ENCODE data around the gene ZMYND8.

ZMYND8 gene

DNA sequence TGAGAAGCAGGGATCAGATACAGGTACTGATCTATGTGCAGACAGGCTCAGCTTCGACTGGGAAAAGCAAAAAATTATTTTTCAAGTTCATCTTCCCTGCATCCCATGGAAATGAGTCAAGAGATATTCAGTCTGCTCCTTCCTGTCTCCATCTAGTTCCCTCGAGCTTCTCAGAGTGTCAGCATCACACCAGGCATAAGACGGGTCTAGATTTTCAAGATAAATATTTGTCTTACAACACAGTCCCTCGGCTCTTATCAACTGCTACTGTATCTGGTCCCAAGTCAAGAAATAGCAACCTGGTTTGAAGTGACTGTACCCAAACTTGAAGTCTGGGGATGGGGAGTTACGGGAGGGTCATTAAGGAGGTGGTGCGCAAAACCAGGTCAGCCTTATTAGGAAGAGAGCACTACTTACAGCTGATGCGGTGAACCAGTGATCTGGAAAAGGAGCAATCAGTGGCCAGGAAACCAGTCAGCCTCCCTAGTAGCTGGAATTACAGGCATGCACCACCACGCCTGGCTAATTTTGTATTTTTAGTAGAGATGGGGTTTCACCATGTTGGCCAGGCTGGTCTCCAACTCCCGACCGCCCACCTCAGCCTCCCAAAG is 29.7 kb downstream of the ZMYND8 start:
- H3K9ac ChIP-seq (ENCODE audit: low read length) = no peak overlapping the region
- H3K27ac ChIP-seq (ENCODE audit: low read depth, low read length) = no peak overlapping the region
- H3K36me3 ChIP-seq (ENCODE audit: control insufficient read depth, insufficient read depth, low read length) = peaks cover 10% of the 10 kb centered on the region; the same call in 1 of the 2 replicates
- no peaks in the 10 kb centered on the region for H3K9me3 ChIP-seq (ENCODE audit: control insufficient read depth, insufficient read depth, low read depth, low read length)
- no peaks in the 10 kb centered on the region for H3K27me3 ChIP-seq (ENCODE audit: control insufficient read depth, insufficient read depth, low read length)
- peaks cover 52% of the 10 kb centered on the region for H3K4me1 ChIP-seq (ENCODE audit: control insufficient read depth, insufficient read depth, low read length)
- no peak overlapping the region for H3K4me3 ChIP-seq (ENCODE audit: low read depth, low read length)

DNA sequence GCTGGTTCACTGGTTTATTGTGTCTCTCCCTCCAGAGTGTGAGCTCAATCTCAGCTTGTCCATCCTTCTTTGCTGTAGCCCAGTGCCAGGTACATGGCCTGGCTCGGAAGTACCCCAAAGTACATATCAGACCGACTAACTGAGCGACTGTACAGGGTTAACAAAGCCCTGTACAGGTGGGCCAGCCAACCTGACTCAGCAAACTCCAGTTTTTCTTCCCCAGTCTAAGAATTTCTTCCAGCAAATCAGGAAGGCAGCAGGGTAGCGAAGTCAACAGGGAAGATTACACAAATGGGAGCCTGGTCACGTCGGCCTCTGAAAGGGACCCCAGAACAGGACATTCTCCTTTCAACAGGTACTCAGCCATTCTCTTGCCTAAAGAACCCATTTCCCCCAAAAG is 31.3 kb downstream of the ZMYND8 start:
- Histone ChIP-seq H3K36me3 (ENCODE audit: control insufficient read depth, insufficient read depth, low read length) (peaks cover 10% of the 10 kb centered on the region; the same call in 1 of the 2 replicates), H3K9me3 (ENCODE audit: control insufficient read depth, insufficient read depth, low read depth, low read length) (no peaks in the 10 kb centered on the region), H3K9ac (ENCODE audit: low read length) (no peak overlapping the region), H3K4me3 (ENCODE audit: low read depth, low read length) (no peak overlapping the region), H3K4me1 (ENCODE audit: control insufficient read depth, insufficient read depth, low read length) (peaks cover 52% of the 10 kb centered on the region), H3K27me3 (ENCODE audit: control insufficient read depth, insufficient read depth, low read length) (no peaks in the 10 kb centered on the region), H3K27ac (ENCODE audit: low read depth, low read length) (peak overlapping the region; percentile 59)

DNA sequence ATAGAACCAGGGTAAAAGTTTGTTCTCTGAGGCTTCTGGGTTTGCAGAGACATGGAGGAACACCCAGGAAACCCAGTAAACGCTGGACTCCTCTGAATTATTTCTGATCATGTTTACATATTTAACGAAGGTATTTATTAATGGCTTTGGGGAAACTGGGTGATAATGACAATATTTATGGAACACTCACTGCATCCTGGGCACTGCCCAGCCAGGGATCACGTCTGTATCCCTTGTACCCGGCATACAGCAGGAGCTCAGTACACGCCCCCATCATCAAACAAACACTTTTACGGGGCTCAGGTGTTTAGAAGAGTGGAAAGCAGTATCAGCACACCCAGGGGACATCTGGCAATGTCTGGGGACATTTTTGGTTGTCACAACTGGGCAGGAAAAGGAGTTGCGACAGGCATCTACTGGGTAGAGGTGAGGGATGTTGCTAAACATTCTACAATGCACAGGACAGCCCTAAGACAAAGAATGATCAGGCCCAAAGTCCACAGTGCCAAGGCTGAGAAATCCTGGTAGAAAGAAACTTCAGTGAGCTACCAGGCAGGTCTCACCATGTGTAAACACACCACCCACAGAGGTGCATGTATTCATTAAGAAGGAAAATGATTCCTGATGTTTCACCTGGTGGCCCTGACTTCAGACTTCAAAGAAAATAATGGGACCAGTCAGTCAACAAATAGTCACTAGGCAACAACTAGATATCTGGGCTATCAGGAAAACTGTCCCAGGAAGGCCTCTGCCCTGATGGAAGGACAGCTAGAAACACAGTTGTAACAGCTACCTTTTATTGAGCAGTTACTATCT is 35.3 kb downstream of the ZMYND8 start:
- no peaks in the 10 kb centered on the region for H3K9me3 ChIP-seq (ENCODE audit: control insufficient read depth, insufficient read depth, low read depth, low read length)
- peak overlapping the region; percentile 99 for H3K27ac ChIP-seq (ENCODE audit: low read depth, low read length)
- H3K36me3 ChIP-seq (ENCODE audit: control insufficient read depth, insufficient read depth, low read length) = no peaks in the 10 kb centered on the region
- peak overlapping the region; percentile 98 for H3K9ac ChIP-seq (ENCODE audit: low read length)
- no peak overlapping the region for H3K4me3 ChIP-seq (ENCODE audit: low read depth, low read length)
- H3K27me3 ChIP-seq (ENCODE audit: control insufficient read depth, insufficient read depth, low read length) = no peaks in the 10 kb centered on the region
- peaks cover 73% of the 10 kb centered on the region for H3K4me1 ChIP-seq (ENCODE audit: control insufficient read depth, insufficient read depth, low read length)

DNA sequence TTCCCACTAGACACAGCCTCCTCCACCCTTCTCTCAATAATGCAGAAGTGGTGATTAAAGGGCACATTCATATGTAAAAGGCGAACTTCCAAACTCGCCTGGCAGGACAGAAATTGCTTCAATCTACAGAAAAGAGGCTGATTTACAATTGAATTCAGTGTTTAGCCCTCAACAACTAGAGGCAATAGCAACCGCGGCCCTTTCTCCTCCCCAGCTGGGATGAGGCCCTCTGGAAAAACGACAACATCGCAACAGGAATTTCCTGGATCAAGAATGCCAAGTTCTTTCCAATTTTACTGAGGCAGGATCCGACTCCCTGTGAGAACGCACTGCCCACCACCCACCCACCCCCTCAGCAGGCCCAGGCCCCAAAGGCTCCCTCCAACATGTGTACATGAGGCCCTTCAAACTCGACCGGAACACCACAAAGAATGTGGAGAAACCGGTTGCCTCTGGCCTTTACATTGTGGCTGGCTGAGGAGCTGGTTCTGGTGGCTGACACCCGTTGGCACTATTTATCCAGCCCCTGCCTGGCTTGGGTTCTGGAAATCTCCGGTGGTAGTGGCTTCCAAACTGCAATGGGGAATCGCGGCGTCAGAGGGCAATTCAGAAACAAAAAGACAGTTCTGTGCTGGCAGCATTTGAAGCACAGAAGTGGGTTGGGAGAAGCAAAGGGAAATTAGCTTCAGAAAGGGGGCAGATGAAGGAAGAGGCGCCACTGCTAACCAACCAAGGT is 36.8 kb downstream of the ZMYND8 start:
- Histone ChIP-seq H3K9me3 (ENCODE audit: control insufficient read depth, insufficient read depth, low read depth, low read length) (no peaks in the 10 kb centered on the region), H3K27ac (ENCODE audit: low read depth, low read length) (peak overlapping the region; percentile 99), H3K4me1 (ENCODE audit: control insufficient read depth, insufficient read depth, low read length) (peaks cover 87% of the 10 kb centered on the region), H3K9ac (ENCODE audit: low read length) (peak overlapping the region; percentile 98), H3K36me3 (ENCODE audit: control insufficient read depth, insufficient read depth, low read length) (no peaks in the 10 kb centered on the region), H3K4me3 (ENCODE audit: low read depth, low read length) (peak overlapping the region; percentile 56), H3K27me3 (ENCODE audit: control insufficient read depth, insufficient read depth, low read length) (no peaks in the 10 kb centered on the region)

DNA sequence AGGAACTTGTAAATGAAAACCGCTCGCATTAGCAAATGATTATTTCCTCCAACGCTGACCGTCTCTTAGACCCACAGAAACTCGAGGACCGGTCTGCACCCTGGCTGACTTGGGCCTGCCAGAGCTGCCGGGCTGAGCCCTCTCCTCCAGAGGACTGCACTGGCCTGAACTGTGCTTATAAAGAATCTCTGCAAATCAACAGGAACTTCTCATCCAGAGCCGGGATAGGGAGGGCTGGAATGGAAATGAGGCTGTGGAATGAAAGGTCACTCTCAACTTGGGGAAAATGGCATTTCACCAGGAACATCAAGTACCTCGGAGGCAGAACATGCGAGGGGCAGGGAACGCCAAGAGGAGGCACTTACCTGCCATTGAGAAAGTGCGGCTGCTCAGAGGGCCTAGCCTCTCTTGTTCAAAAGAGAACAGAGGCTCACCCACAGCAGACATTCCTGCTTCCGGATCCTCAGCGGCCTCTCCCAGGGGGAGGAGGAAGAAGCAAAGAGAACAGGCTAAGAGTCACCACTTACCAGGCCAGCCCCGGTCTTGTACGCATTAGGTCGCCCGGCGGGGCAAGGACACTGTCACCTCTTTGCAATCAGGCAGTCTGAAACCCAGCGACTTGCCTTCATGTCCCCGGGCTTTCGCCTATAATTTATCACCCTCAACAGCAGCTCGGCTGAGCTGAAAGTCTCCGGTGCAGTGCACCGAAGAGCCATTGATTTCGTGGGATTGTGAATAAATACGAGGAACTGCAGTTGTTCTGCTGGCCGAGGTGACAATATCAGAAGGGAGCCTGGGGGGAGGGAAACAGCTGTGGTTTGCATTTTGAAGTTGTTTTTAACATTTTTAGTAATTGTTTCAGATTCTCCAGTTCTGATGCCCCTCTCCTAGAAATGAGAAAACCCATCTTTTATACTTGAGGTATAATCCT is 37.6 kb downstream of the ZMYND8 start:
- peak overlapping the region; percentile 99 for H3K27ac ChIP-seq (ENCODE audit: low read depth, low read length)
- peak overlapping the region; percentile 98 for H3K9ac ChIP-seq (ENCODE audit: low read length)

DNA sequence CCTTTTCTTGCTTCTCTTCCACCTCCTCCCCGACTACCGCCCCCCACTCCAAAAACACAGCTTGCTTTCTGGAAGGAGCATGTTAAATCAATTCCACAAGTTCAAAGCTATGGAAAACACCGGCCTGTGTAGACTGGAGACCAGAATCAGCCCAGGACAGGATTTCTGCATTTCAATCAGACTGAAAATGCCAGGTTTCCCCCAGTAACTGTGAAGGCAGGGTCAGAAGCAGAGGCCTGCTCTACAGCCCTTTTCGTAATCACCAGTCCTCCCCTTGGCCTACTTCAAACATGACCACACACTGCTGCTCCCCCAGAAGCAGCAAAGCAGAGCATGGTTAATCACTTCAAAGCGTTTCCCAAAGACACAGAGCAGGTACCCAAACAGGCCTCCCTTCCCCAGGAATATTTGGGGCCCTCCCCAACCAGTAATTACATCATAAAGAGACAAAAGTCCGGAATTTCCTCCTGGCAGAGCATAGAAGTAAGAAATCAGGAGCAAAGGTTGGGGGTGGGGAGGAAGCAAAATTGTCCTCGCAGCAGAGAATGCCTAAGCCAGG is 38.4 kb downstream of the ZMYND8 start:
- peak overlapping the region; percentile 56 for H3K4me3 ChIP-seq (ENCODE audit: low read depth, low read length)
- H3K27ac ChIP-seq (ENCODE audit: low read depth, low read length) = peak overlapping the region; percentile 99
- no peaks in the 10 kb centered on the region for H3K9me3 ChIP-seq (ENCODE audit: control insufficient read depth, insufficient read depth, low read depth, low read length)
- H3K9ac ChIP-seq (ENCODE audit: low read length) = peak overlapping the region; percentile 98
- no peaks in the 10 kb centered on the region for H3K36me3 ChIP-seq (ENCODE audit: control insufficient read depth, insufficient read depth, low read length)
- H3K4me1 ChIP-seq (ENCODE audit: control insufficient read depth, insufficient read depth, low read length) = peaks cover 80% of the 10 kb centered on the region
- H3K27me3 ChIP-seq (ENCODE audit: control insufficient read depth, insufficient read depth, low read length) = no peaks in the 10 kb centered on the region

More for the DNA sequence above, 37.6 kb downstream of the ZMYND8 start:
- Histone ChIP-seq H3K27me3 (ENCODE audit: control insufficient read depth, insufficient read depth, low read length) (no peaks in the 10 kb centered on the region), H3K4me1 (ENCODE audit: control insufficient read depth, insufficient read depth, low read length) (peaks cover 88% of the 10 kb centered on the region), H3K9me3 (ENCODE audit: control insufficient read depth, insufficient read depth, low read depth, low read length) (no peaks in the 10 kb centered on the region), H3K4me3 (ENCODE audit: low read depth, low read length) (peak overlapping the region; percentile 56), H3K36me3 (ENCODE audit: control insufficient read depth, insufficient read depth, low read length) (no peaks in the 10 kb centered on the region)

DNA sequence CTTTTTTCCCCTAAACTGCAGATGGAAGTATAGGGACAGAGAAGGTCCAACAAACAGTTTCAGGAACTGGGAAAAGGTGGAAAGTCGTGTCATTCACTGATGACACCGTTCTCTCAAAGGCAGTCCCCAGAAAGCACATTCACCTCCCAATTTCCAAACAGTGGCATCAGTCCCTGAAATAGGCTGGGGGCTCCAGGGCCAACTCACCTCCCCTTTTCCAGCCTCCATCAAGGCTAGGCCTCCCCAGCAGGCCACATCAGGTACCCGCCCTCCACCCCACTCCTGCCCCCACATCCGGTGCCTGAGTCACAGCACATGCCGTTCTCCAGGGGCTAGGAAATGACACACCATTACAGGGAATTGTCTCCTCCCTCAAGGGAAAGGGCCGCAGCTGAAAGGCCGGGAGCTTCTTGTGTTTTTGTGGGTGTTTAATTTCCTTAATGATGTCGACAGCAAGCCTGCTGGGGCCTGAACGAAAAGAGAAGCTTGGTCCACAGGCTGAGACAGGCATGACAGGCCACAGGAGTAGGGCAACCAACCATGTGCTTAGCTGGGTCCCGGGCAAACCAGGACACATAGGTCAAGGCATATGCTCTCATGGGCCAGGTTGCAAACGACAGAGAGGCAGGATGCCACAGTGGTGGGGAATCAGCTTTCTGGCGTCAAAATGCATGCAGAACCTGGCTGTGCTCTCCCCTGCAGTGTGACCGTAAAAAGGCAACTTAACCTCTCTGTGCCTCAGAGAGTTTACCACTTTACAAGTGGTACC is 39.2 kb downstream of the ZMYND8 start:
- Histone ChIP-seq H3K27me3 (ENCODE audit: control insufficient read depth, insufficient read depth, low read length) (no peaks in the 10 kb centered on the region), H3K27ac (ENCODE audit: low read depth, low read length) (peak overlapping the region; percentile 99), H3K36me3 (ENCODE audit: control insufficient read depth, insufficient read depth, low read length) (peaks cover 2% of the 10 kb centered on the region; the same call in 1 of the 2 replicates), H3K9me3 (ENCODE audit: control insufficient read depth, insufficient read depth, low read depth, low read length) (no peaks in the 10 kb centered on the region), H3K9ac (ENCODE audit: low read length) (peak overlapping the region; percentile 98), H3K4me3 (ENCODE audit: low read depth, low read length) (peak overlapping the region; percentile 56), H3K4me1 (ENCODE audit: control insufficient read depth, insufficient read depth, low read length) (peaks cover 81% of the 10 kb centered on the region)

DNA sequence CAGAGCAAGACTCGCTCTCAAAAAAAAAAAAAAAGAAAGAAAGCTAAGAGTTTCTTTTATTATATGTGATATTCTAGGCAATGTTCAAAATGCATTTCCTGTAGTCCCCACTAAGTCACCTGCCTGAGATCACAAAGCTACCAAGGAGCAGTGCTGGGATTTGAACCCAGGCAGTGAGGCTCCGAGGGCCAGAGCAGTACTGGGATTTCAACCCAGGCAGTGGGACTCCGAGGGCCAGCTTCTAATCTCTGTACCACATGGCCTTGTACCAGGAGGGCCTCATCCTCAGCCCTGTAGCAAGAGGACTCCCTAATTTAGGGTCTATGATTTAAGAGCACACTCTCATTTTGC is 39.7 kb downstream of the ZMYND8 start:
- peak overlapping the region; percentile 99 for H3K27ac ChIP-seq (ENCODE audit: low read depth, low read length)
- peak overlapping the region; percentile 98 for H3K9ac ChIP-seq (ENCODE audit: low read length)
- H3K36me3 ChIP-seq (ENCODE audit: control insufficient read depth, insufficient read depth, low read length) = peaks cover 7% of the 10 kb centered on the region
- H3K4me1 ChIP-seq (ENCODE audit: control insufficient read depth, insufficient read depth, low read length) = peaks cover 83% of the 10 kb centered on the region
- no peak overlapping the region; the same call in 1 of the 2 replicates for H3K4me3 ChIP-seq (ENCODE audit: low read depth, low read length)
- no peaks in the 10 kb centered on the region for H3K27me3 ChIP-seq (ENCODE audit: control insufficient read depth, insufficient read depth, low read length)
- H3K9me3 ChIP-seq (ENCODE audit: control insufficient read depth, insufficient read depth, low read depth, low read length) = no peaks in the 10 kb centered on the region

DNA sequence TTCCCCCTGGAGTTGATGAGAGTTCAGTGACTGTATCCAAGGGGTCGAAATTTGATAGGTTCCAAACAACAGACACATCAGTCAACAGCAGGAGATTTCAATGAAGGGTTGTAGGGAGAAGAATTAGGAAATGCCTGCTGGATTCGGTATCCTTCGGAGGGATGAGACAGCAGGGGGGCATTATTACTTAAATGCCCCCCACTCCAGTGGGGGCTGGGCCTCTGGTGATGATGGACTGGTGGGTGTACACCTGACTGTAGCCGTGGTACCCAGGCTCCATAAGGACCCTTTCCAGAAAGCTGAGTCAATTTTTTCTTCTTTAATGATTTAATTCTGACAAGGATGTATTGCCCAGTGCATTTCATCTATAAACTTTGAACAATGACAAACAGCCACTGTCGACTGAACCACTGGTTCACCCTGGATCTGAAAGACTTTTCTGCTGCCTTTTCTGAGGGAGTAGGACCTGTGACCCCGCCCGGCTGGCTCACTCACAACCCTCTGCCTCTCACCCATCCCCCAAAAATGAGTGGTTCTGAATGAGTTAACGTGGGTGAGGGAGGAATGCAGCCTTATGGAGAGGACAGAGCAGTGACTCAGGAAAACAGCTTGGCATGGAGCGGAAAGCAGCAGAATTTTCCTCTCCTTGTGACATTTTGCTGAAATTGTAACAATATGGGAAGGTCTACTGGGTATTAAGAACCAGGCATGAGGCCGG is 41.0 kb downstream of the ZMYND8 start:
- Histone ChIP-seq H3K36me3 (ENCODE audit: control insufficient read depth, insufficient read depth, low read length) (peaks cover 18% of the 10 kb centered on the region), H3K27ac (ENCODE audit: low read depth, low read length) (peak overlapping the region; percentile 99; the same call in 1 of the 2 replicates), H3K9me3 (ENCODE audit: control insufficient read depth, insufficient read depth, low read depth, low read length) (no peaks in the 10 kb centered on the region), H3K9ac (ENCODE audit: low read length) (peak overlapping the region; percentile 80), H3K27me3 (ENCODE audit: control insufficient read depth, insufficient read depth, low read length) (no peaks in the 10 kb centered on the region), H3K4me1 (ENCODE audit: control insufficient read depth, insufficient read depth, low read length) (peaks cover 77% of the 10 kb centered on the region), H3K4me3 (ENCODE audit: low read depth, low read length) (peak overlapping the region; percentile 1; the same call in 1 of the 2 replicates)

All from HUES6 (cell line).